ENCODE results near the gene CHRND.

The CHRND gene

GRCh38 chr2:232504438-232504837 is 21.5 kb upstream of the CHRND start:
- no peak for DNase-seq

GRCh38 chr2:232505856-232506255 is 20.1 kb upstream of the CHRND start:
- no peak for DNase-seq

- DNase-seq, result no peak
These were observed 19.3 kb upstream of the CHRND start for GRCh38 chr2:232506709-232507108.

GRCh38 chr2:232508251-232508650 is 17.7 kb upstream of the CHRND start:
- no peak for DNase-seq

GRCh38 chr2:232511336-232511890 is 14.5 kb upstream of the CHRND start:
- no peak for DNase-seq

- no peak for DNase-seq
These were observed 13.4 kb upstream of the CHRND start for GRCh38 chr2:232512602-232513001.

GRCh38 chr2:232513353-232513752 is 12.6 kb upstream of the CHRND start:
- DNase-seq, result no peak

GRCh38 chr2:232515639-232516038 is 10.3 kb upstream of the CHRND start:
- no peak for DNase-seq

- no peak for DNase-seq
These were observed 9.4 kb upstream of the CHRND start for GRCh38 chr2:232516551-232516950.

- DNase-seq, result no peak
These were observed 7.1 kb upstream of the CHRND start for GRCh38 chr2:232518844-232519243.

GRCh38 chr2:232519581-232520438 is 6.2 kb upstream of the CHRND start, which contains the start of gene PRSS56:
PRSS56 (plus strand) TSS chr2:232520388; CDS start chr2:232520599, 211 bp downstream.
- DNase-seq, result no peak

GRCh38 chr2:232520489-232520888 is 5.5 kb upstream of the CHRND start:
- no peak for DNase-seq

- DNase-seq, result no peak
These were observed 4.9 kb upstream of the CHRND start for GRCh38 chr2:232521098-232521497.

- no peak for DNase-seq
These were observed 3.9 kb upstream of the CHRND start for GRCh38 chr2:232521959-232522622.

- no peak for DNase-seq
These were observed 3.1 kb upstream of the CHRND start for GRCh38 chr2:232522623-232523401.

- no peak for DNase-seq
These were observed 2.6 kb upstream of the CHRND start for GRCh38 chr2:232523402-232523681.

GRCh38 chr2:232523682-232524597 is 2.0 kb upstream of the CHRND start:
- DNase-seq, result no peak

GRCh38 chr2:232524771-232525170 is 1.2 kb upstream of the CHRND start:
- no peak for DNase-seq

GRCh38 chr2:232525199-232525598 is 761 bp upstream of the CHRND start:
- DNase-seq, result no peak

GRCh38 chr2:232526372-232526941 is 497 bp downstream of the CHRND start:
- DNase-seq, result no peak

GRCh38 chr2:232527905-232528470 is 2.0 kb downstream of the CHRND start:
- DNase-seq, result no peak
